Limb (tissue), 2 donors: ENCODE measurements around the gene USP12.
"Not testable (repeated sequence)": the region's sequence is repeated elsewhere in the genome, so short reads cannot be mapped to it uniquely, and the experiment has no call there.

Source experiments
- DNase-seq, 2 donors: peaks; one replicate each; pipeline ENCODE4 v3.0.0-alpha.2; 2016; ENCODE audit errors: extremely low spot score in 2 of 2

USP12 gene

GRCh38 chr13:27079421-27079958 is 92.1 kb downstream of the USP12 start:
- no peak for DNase-seq

DNA sequence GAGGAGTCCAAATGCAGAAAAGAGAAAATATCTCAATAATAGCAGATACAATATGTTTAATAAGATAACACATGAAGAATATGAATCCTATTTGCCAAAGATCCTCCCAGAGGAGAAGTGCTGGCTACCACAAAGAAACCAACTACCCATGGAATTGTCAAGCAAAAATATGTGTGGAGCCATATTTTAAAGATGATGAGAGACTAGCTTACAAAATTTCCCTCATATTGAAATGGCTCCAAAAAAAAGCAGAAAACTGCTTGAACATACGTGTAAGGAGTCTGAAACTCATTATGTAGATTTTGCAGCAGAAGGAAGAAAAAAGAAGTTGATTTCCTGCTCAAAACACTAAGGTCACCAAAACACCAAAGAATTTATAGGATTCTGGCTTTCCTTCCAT is 94.2 kb downstream of the USP12 start:
- DNase-seq: no peak

GRCh38 chr13:27076421-27076820 is 95.2 kb downstream of the USP12 start:
- no peak for DNase-seq

DNA sequence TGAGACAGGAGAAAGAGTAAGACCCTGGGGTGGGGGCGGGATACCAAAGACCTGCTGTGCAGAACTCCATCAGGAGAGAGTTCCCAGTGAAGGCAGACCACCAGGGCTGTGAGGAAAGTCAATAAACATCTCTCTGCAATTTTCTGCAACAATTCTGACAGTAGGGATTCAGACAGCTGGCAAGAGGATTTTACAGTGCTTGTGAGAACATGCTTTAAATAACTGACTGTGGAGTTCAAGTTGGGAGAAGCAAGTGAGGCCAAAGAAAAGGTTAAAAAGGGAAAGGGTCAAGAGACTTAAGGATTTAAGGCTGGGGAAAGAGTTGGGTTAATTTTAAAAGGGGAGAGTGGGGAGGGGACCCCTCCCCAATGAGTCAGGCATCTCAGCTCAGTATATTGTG is 98.4 kb downstream of the USP12 start:
- no peak for DNase-seq

DNA sequence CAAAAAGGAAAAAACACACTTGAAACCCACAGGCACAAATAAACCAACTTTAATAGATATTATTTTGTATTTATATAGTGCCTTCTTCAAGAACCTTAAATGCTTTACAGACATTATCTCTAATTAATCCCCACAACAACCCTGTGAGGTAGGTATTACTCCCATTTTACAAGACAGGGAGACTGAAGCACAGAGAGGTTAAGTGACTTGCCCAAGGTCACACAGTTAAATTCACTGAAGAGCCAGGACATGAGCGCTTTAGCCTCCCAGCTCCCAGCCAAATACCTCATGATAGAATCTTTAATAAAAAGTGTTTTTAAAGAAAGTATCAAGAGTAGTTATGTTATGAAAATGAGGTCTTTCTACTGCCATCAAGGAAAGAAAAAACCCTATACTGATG is 105.5 kb downstream of the USP12 start:
- DNase-seq: not testable (repeated sequence)

DNA sequence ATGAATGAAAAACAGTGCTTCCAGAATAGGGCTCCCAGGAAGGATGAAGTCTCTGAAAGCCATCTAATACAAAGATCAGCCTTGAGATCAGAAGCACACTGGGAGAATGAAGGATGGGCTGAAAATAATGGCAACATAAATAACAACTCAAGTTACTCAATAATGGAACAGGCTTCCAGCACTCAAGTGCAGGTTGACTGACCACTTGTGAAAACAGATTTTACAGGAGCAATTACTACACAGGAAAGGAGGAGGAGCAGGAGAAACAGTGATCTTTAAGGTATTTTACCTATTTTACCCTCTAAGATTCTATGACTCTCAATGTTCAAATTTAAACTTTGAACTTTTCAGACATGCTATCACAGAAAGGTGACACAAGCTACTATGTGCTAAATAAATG is 106.0 kb downstream of the USP12 start:
- DNase-seq: no peak

GRCh38 chr13:27064252-27064995 is 107.2 kb downstream of the USP12 start:
- no peak for DNase-seq

DNA sequence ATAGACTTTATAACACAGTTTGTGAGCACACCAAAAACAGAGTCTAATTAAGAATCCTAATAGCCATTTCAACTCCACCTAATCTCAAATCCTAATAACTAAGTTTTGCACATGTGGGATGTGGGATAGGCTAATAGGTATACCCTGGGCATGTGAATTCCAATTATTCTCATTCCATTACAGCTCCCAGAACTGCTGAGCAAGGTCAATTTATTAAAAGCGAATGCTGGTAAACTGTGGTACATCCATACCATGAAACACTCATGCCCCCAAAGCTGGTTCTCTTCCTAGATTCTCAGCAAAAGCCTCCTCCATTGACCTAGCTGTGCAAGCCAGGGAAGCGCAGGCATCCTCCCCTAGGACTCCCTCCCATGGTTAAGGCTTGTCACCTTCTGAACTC is 113.8 kb downstream of the USP12 start:
- no peak for DNase-seq

DNA sequence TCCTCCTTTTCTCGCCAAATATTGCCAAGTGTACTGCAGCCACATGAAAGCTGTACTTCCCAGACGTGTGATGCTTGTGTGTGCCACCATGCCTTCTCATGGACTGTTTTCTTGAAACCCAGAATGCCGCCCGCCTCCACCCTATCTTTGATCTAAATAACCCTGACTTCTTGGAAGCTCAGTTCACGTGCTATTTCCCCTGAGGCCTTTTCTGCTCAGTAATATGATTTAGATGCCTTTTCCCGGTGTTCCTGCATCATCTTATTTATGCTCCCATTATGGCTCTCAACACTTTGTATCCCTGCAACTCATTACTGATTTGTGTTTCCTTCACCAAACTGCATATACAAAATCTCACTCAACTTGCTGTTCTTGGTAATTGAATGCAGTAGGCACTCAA is 116.1 kb downstream of the USP12 start:
- DNase-seq: no peak

GRCh38 chr13:27054760-27055159 is 116.9 kb downstream of the USP12 start:
- DNase-seq: no peak

DNA sequence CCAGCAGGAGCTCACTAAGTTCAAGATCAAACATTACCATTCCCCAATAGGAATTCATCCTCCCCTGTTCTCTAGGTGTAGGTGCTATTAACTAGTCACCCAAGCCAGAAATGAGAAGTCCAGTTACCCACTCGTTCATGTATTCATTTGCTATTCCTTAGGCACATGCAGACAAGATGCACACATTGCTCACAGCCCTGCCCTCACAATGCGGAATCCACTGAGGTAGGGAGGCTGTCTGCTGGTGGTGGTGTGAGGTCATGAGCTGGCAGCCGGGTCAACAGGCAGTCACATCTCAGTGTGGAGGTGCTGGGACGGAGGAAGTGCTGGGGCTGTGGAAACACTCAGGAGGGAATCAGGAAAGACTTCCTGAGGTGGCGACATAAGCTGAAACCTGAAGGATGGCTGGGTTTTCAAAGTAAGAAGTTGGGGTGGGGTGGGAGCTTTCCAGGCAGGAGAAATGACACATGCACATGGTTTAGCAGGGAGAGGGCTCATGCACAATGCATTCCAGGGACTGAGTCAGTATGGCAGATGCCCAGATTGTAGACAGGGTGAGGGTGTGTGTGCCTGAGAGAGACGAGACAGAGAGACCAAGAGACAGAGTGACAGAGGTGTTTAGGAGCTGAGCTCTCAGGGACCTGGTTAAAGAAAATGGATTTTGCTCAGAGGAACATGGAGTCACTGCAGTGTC is 117.6 kb downstream of the USP12 start:
- DNase-seq: no peak

DNA sequence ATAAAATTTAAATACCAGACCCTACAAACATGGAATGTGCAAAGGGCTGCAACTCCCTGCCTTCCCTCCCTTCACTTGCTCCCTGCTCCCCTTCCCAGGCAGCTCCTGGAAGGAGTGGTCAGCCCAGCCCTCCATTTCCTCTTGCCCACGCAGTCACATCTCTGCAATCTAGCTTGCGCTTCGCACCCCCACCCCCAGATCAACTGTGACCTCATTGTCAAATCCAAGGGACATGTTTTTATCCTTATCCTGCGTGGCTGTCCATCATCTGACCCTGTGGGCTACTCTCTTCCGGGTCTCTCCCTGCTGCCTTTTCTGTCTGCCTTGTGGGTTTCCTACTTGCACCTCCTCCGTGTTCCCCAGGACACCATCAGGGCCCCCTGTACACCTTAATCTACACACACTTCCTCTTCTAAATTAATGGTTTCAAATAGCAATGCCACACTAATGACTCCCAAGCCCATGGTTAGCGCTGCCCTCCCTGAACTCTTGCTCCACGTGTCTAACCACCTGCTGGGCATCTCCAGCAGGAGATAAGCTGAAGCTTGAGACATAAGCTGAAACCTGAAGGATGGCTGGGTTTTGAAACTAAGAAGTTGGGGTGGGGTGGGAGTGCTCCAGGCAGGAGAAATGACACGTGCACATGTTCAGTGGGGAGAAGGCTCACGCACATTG is 118.3 kb downstream of the USP12 start:
- DNase-seq: no peak

DNA sequence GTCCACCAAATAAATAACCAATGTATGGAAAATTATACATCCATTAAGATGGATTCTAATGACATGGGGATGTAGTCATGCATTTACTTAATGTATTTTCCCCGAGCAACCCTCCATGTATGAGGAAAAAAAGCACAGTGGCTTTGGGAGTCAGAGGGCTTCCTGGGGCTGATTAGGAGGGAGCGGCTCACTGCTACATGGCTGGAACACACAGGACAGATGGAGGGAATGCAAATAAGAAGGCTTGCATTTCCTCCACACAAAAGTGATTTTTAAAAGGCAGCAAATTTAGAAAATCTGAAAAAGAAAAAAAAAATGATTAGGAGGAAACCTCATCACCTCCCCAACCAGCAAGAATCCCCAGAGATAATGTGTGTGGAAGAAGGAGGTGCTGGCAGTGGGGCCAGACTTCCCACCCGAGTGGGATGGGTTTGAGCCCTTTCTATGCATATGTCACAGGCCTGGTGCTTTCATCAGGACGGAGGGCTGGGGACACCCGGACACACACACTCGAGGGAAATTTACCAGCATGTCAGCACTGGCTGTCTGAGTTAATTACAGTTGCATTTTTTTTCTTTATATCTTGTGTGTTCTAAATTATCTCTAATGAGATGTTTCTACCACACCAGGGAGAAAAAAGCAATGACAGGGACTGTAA is 118.9 kb downstream of the USP12 start:
- no peak for DNase-seq

DNA sequence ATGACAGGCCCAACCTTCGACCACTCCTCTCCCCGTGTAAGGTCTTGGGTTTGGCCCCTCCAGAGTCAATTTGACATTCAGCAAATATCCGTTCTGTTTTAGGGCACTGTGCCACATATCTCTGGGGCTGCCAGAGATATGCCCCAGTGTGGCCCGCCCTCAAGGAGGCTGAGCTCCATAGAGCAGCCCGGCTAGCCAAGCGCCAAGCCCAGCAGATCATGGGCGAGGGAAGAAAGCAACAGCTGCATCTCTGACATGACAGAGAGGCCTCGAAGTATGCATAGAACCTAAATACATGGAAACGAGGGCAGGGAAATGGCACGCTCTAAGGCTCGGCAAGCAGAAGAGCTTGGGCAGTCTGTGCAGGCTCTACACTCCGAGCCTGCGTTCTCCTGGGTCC is 124.5 kb downstream of the USP12 start:
- no peak for DNase-seq

- DNase-seq: no peak
Measured at GRCh38 chr13:27044837-27045570, 126.6 kb downstream of the USP12 start.

- peak in 1 of 2 donors; percentile 32 for DNase-seq
Measured at GRCh38 chr13:27043013-27043412, 128.6 kb downstream of the USP12 start.

- DNase-seq: no peak
Measured at GRCh38 chr13:27041341-27041740, 130.3 kb downstream of the USP12 start.

GRCh38 chr13:27040826-27041108 is 130.8 kb downstream of the USP12 start:
- DNase-seq: no peak

GRCh38 chr13:27039171-27039701 is 132.4 kb downstream of the USP12 start:
- DNase-seq: no peak

GRCh38 chr13:27038323-27038722 is 133.3 kb downstream of the USP12 start:
- DNase-seq: no peak

- DNase-seq: no peak
Measured at GRCh38 chr13:27037571-27037970, 134.0 kb downstream of the USP12 start.
